Measurements from ENCODE around the gene SDSL. TPM values are rescaled to one million over a fixed set of nuclear protein-coding genes. Genes with fewer than 3 reads are reported as not detected.

SDSL gene
- polyA plus RNA-seq, 3 donors = 4.9 to 9.9 (median 8.0) TPM

DNA sequence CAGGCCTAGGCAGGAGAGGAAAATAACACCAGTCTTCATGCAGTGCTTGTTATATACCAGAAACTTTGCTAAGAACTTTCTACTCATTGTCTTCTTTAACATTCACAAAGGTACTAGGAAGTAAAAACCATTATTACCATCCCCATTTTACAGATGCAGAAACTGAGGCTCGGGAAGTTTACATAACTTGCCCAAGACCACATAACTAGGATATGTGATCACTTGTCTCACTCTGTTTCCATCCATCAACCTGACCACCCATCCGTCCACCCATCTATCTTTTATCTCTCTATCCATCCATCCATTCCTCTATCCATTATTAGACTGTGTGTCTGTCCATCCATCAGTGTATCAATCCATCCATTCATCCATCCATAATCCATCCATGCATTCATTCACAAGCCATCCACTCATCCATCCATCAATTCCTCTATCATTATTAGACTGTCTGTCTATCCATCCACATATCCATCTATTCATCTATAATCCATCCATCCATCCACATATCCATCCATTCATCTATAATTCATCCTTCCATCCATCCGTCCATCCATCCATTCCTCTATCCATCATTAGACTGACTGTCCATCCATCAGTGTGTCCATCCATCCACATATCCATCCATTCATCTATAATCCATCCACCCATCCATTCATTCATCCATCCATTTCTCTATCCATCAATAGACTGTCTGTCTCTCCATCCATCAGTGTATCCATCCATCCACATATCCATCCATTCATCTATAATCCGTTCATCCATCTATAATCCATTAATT, 16.5 kb downstream of the SDSL start:
- WGBS, 3 donors = 70 to 83% (median 75%) methylated on average over 4 of the region's 4 CpGs
- H3K27ac ChIP-seq (ENCODE audit: low read depth, low read length) = no peak overlapping the region

DNA sequence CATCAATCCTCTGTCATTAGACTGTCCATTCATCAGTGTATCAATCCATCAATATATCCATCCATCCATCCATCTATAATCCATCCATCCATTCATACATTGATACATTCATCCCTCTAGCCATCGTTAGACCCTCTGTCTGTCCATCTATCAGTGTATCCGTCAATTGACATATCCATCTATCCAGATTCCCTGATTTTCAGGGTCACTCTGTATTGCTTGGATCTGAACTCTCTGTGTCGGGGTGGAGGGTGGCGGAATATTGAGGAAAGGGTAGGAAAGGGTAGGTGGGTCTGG, 17.1 kb downstream of the SDSL start:
- no peak overlapping the region for H3K27ac ChIP-seq (ENCODE audit: low read depth, low read length)
- WGBS, 3 donors = 30 to 46% (median 45%) methylated on average over 4 of the region's 4 CpGs

DNA sequence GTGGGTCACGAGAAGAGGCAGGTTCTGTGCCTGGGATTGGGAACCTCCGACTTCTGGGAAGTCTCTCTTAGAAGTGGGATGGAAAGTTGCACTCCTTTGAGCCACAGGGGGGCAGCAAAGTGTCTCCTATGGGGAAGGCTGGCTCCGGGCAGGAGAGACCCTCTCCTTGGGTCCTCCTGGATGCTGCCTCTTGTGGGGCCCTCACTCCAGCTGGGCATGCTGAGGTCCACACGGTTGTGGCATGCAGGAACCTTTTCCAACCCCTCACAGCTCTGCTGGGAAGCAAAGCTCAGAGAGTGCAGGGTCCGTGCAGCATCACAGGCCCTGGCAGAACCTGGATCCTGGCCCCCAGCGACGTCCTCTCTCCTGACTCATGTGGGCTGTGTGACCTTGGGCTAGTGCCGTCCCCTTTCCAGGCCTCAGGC, 17.4 kb downstream of the SDSL start:
- WGBS, 3 donors = 23 to 35% (median 33%) methylated on average over 8 of the region's 8 CpGs
- no peak overlapping the region for H3K27ac ChIP-seq (ENCODE audit: low read depth, low read length)

DNA sequence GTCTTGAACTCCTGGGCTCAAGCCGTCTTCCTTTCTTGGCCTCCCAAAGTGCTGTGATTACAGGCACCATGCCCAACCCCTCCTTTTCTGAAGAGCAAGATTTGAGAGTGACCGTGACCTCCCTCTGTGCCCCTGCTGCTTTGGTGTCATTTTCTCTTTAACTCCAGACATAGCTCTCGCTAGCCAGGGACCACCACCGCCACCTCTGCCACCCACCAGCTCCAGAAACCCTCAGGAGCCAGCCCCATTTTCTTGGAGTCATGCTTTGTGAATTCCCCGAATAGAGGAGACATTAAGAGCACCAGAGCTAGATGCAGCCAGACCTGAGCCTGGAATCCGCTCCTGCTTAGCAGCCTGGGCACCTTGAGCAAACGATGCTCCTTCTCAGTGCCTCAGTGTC, 18.2 kb downstream of the SDSL start:
- H3K27ac ChIP-seq (ENCODE audit: low read depth, low read length) = no peak overlapping the region
- WGBS, 3 donors = 66 to 83% (median 78%) methylated on average over 7 of the region's 7 CpGs

GRCh38 chr12:113440947-113441782, 19.0 kb downstream of the SDSL start:
- H3K27ac ChIP-seq (ENCODE audit: low read depth, low read length) = no peak overlapping the region
- WGBS, 3 donors = 22 to 58% (median 54%) methylated on average over 14 of the region's 14 CpGs

DNA sequence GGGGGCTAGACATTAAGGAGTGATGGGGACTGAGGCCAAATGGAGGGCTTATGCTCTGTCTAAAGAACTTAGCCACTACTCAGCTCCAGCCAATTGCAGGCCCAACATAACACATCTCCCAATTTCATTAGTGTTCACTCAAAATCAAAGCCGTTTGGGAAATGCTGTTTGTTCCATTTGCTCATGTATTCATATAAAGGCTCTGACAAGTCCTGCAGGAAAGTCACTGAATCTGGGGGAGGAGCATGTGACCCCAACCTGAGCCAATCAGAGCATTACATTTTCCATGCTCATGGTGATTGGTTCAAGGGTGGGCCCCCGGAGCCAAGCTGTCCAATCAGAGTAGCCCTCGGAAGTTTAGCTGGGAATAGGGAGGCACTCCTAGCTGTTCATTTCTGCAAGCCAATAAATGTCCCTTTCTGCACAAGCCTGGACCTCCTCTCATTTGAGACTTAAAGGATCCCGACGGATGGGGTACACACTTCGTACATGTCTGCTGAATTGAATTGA, 20.9 kb downstream of the SDSL start:
- WGBS, 3 donors = 86 to 94% (median 88%) methylated on average over 6 of the region's 6 CpGs

DNA sequence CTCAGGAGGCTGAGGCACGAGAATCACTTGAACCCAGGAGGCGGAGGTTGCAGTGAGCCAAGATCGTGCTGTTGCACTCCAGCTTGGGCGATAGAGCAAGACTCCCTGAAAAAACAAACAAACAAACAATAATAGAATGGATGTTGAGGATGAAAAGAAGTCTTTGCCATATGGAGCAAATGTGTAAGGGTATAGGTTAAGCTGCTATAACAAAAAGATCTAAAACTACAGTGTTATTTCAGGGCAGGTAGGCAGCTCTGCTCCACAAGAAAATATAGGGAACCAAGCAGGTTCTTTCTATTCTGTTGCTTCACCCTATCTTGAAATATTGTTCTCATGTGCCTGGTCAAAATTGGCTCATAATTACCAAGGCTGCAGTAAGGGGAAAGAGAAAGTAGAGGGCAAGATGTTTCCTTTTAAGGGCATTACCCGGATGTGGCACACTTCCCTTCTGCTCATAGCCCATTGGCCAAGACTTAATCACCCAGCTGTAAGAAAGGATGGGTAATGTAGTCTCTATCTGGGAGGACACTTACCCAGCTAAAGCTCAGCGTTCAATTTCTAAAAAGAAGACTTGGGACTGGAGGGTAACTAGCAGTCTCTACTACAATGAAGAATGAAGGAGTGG, 23.5 kb downstream of the SDSL start:
- H3K27ac ChIP-seq (ENCODE audit: low read depth, low read length) = no peak overlapping the region
- 81 to 90% (median 88%) methylated on average over 6 of the region's 6 CpGs for WGBS, 3 donors

More for the DNA sequence above, 20.9 kb downstream of the SDSL start:
- H3K27ac ChIP-seq (ENCODE audit: low read depth, low read length) = no peak overlapping the region

GRCh38 chr12:113448873-113449272, 26.7 kb downstream of the SDSL start:
- 23 to 50% (median 29%) methylated on average over 7 of the region's 7 CpGs for WGBS, 3 donors
- no peak overlapping the region for H3K27ac ChIP-seq (ENCODE audit: low read depth, low read length)

- H3K27ac ChIP-seq (ENCODE audit: low read depth, low read length) = no peak overlapping the region
- WGBS, 3 donors = 86 to 89% (median 86%) methylated on average over 2 of the region's 2 CpGs
These were observed 27.1 kb downstream of the SDSL start for GRCh38 chr12:113449299-113449698.

- no peak overlapping the region for H3K27ac ChIP-seq (ENCODE audit: low read depth, low read length)
- 90 to 100% (median 96%) methylated on average over 1 of the region's 1 CpG for WGBS, 3 donors
These were observed 27.7 kb downstream of the SDSL start for GRCh38 chr12:113449839-113450238.

- WGBS, 3 donors = 88 to 92% (median 89%) methylated on average over 2 of the region's 2 CpGs
- H3K27ac ChIP-seq (ENCODE audit: low read depth, low read length) = no peak overlapping the region
These were observed 30.3 kb downstream of the SDSL start for GRCh38 chr12:113452458-113452857.

GRCh38 chr12:113453330-113453729, 31.1 kb downstream of the SDSL start:
- WGBS, 3 donors = 35 to 44% (median 37%) methylated on average over 6 of the region's 6 CpGs
- no peak overlapping the region for H3K27ac ChIP-seq (ENCODE audit: low read depth, low read length)

DNA sequence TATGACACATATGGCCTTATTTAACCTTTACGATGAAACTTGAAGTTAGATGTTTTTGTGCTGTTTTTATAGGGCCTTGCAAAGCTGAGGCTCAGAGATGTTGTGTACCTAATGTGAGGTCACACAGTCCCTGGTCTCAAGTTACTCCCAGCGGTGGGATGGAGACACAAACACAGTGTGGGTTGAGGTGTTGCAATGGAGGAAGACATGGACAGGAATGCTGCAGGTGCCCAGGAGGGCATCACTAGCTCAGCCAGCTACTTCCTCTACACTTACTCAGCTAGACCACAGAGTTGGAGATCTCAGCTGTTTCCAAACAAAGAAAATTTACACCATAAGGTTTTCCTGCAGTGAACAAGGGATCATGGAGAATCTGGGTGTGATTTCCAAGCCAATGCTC, 34.0 kb downstream of the SDSL start:
- 70 to 88% (median 79%) methylated on average over 2 of the region's 2 CpGs for WGBS, 3 donors
- H3K27ac ChIP-seq (ENCODE audit: low read depth, low read length) = no peak overlapping the region

DNA sequence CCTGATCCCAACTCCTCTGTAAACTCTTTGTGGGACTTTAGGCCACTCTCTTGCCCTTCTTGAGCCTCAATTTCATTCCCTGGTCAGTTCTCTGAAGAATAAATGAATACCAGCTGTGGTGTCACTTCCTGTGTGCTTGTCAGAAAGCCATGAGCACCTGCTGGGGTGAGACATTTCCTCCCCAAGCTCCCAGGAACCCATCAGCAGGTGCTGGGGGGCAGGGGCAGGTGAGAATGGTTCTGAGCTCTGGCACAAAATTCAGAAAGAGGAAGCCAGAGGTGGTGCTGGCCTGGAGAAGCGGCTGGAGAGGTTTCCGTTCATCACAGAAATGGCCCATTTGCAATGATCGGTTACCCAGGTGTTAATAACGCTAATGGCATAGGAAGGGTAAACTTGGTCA, 34.6 kb downstream of the SDSL start:
- 45 to 62% (median 57%) methylated on average over 4 of the region's 4 CpGs for WGBS, 3 donors

GRCh38 chr12:113457185-113457584, 35.0 kb downstream of the SDSL start:
- no peak overlapping the region for H3K27ac ChIP-seq (ENCODE audit: low read depth, low read length)
- 46 to 57% (median 54%) methylated on average over 10 of the region's 10 CpGs for WGBS, 3 donors

More for the DNA sequence above, 34.6 kb downstream of the SDSL start:
- no peak overlapping the region for H3K27ac ChIP-seq (ENCODE audit: low read depth, low read length)

GRCh38 chr12:113457710-113458109, 35.5 kb downstream of the SDSL start:
- 43 to 51% (median 50%) methylated on average over 4 of the region's 4 CpGs for WGBS, 3 donors

DNA sequence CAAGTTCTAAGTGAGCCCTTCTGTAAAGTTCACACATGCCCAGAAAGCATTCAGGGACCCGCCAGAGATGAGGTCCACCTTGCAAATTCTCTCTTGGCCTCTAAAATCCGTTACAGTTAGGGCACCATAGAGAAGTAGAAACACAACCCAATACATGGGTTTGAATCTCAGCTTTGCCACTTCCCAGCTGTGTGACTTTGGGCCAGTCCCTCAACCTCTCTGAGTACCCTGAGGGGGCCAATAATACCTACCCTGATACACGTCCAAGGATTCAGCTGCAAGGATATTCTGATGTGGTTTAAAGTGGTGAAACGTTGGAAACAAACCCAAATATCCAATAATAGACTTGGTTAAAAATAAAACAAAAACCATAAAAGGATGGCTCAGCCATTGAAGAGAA, 37.8 kb downstream of the SDSL start:
- WGBS, 3 donors = 36 to 52% (median 38%) methylated on average over 4 of the region's 4 CpGs
- no peak overlapping the region for H3K27ac ChIP-seq (ENCODE audit: low read depth, low read length)

More at GRCh38 chr12:113457710-113458109, 35.5 kb downstream of the SDSL start:
- no peak overlapping the region for H3K27ac ChIP-seq (ENCODE audit: low read depth, low read length)

DNA sequence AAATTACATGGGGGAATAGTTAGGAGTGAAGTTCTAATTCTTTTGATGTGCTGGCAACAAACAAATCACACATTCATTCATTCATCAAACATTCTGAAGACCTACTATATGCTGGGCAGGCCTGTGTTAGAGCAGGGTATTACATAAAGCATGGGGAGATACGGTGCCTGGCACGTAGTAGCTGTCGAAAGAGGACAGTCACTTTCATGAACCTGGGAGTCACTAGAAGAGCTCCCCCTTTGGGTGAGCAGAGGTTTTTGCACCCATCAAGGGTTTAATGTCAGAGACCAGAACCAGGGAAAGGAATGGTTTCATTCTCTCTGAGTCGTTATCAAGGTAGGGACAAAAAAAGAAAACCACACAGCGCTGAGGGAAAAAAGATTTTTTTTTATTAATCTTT, 39.5 kb downstream of the SDSL start:
- H3K27ac ChIP-seq (ENCODE audit: low read depth, low read length) = no peak overlapping the region
- 22 to 57% (median 28%) methylated on average over 5 of the region's 5 CpGs for WGBS, 3 donors

Measured in adipose tissue (tissue), 3 donors.